GM21576 (cell line): Measurements from ENCODE around the gene DIAPH1.
A peak's percentile ranks its signal among the peaks of the same experiment; 100 is the strongest.

ENCODE experiments used
- ATAC-seq: cut with Tn5 transposase; IDR thresholded peaks from one replicate; pipeline ENCODE4 v1.9.1; 2021; ENCODE audit warnings: mild to moderate bottlenecking, moderate library complexity; ENCODE audit not compliant: unreplicated experiment

DIAPH1 gene

GRCh38 chr5:141618804-141619554 lies at the start of gene DIAPH1:
DIAPH1 (minus strand) TSS chr5:141619000; CDS start chr5:141618914, 86 bp downstream.
- ATAC-seq, result peak; percentile 69

GRCh38 chr5:141665995-141666940 lies 47.5 kb upstream of the DIAPH1 start:
- ATAC-seq, result no peak

DNA sequence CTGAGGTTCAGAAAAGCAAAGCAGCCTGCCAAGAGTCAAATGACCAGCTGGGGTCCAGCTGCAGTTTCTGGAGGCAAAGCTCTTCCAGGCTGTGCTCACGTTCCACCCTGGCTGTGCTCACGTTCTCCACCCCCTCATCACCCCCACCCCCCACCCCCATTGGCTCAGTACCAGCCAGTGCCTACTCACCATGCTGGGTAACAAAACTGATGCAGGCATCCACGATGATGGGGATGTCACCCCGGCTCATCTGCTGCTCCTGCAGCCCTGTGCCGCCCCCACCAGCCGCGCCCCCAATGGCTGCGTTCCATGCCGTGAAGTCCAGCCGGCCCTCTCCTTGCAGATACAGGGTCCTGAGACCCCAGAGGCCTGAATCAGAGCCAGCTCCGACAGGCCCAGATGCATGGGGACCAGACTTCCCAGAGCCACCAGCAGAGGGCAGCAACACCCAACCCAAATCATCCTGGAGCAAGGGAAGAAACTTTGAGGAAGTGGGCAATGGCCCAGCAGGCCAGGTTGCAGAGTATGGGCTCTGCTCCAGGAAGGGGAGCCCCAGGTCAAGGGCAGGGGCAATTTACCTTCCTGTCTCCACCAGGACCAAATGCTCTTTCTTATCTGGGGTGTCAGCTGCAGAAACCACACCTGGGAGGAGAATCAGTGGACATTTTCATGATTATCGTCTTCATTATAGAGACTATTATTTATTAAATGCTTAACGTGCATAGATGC lies 46.1 kb upstream of the DIAPH1 start:
- peak; percentile 86 for ATAC-seq

DNA sequence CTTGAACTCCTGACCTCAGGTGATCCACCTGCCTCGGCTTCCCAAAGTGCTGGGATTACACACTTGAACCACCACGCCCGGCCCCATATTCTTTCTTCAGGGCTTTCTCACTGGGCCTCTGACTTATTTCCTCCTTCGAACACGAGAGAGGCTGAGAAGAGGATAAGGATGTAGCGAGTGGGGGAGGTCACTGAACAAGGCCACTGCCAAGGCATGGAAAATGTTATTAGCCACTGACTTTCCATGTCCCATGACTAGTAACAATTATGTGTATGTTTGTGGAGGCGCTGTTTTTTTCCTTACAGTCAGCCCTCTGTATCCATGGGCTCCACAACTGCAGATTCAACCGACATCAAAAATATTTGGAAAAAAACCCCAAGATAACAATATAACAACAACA lies 44.7 kb upstream of the DIAPH1 start:
- ATAC-seq, result no peak

GRCh38 chr5:141662028-141662427 lies 43.2 kb upstream of the DIAPH1 start:
- ATAC-seq, result no peak

- ATAC-seq, result no peak
Measured at GRCh38 chr5:141657937-141658545, 39.2 kb upstream of the DIAPH1 start.

DNA sequence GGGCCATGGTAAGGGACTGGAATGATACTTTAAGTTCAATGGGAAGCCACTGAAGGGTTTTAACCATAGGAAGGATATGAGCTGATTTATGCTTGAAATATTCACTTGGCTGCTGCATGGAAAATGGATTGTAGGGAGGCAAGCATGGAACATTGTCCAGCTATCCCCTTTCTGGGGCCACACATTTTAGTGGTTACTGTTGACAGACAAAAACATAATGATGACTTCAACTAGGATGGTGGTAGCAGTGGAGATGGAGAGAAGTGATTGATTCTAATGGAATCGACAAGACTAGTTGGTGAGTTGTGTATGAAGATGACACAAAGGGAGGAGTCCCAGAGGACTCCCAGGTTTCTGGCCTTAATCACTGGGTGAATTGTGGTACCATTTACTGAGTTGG lies 38.6 kb upstream of the DIAPH1 start:
- no peak for ATAC-seq

- no peak for ATAC-seq
Measured at GRCh38 chr5:141656396-141656795, 37.6 kb upstream of the DIAPH1 start.

GRCh38 chr5:141655020-141655419 lies 36.2 kb upstream of the DIAPH1 start:
- ATAC-seq, result no peak

DNA sequence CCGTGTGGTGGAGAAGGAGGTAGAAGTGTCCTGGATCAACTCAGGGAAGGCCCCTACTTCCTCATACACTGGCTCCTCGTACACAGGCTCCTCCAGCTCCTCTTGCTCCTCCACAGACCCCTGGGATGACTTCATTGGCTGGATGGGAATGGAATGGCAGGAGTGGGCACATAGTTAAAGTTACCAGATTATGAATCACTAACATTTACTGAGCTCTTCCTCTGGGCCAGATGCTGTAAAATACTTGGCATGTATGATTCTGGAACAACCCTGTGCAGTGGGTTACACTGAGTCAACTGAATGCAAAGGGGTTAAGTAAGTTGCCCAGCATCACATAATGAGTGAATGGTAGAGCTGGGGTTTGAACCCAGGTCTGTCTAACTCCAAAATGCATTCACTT lies 35.5 kb upstream of the DIAPH1 start:
- ATAC-seq, result no peak

DNA sequence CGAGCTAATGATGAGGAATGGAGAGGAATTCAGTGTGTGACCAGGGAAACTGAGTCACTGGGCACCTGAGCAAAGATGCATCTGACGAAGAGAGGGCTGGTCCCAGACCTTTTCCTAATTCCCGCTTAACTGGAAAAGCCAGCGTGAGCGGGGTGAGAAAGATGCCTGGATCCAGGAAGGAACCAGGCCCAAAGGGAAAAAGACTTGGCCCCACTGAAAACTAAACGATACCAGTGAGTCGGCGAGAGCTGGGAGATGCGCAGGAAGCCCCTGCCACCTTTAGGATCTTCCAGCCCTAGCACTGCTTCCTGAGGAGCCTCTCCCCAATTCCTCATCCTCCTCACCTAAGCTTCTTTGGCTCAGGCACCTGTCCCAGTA lies 32.9 kb upstream of the DIAPH1 start:
- no peak for ATAC-seq

GRCh38 chr5:141650851-141651727 lies 32.3 kb upstream of the DIAPH1 start, which contains the start of gene FCHSD1:
FCHSD1 (minus strand) TSS chr5:141651418; CDS start chr5:141651368, 50 bp downstream.
- peak; percentile 95 for ATAC-seq

- no peak for ATAC-seq
Measured at GRCh38 chr5:141649972-141650371, 31.2 kb upstream of the DIAPH1 start.

- ATAC-seq, result no peak
Measured at GRCh38 chr5:141649056-141649688, 30.4 kb upstream of the DIAPH1 start.

- ATAC-seq, result no peak
Measured at GRCh38 chr5:141647851-141648250, 29.1 kb upstream of the DIAPH1 start.

- ATAC-seq, result no peak
Measured at GRCh38 chr5:141647242-141647641, 28.4 kb upstream of the DIAPH1 start.

DNA sequence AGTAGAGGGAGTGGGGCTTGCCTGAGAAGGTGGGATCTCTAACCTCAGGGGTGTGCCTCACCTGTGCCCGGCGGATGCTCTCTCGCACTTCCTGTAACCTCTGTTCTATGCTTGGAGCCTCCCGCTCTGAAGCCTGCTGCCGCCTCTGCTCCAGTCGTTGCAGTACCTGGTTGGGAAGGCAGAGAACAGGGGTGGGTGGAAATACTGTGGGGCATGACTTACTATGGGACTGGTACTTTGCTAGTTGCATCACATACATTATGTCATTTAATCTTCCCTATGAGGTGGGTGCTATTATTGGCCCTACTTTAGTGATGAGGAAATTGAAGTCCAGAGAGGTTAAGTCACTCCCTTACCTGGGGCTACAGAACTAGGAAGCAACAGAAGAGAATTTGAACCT lies 27.2 kb upstream of the DIAPH1 start:
- no peak for ATAC-seq

DNA sequence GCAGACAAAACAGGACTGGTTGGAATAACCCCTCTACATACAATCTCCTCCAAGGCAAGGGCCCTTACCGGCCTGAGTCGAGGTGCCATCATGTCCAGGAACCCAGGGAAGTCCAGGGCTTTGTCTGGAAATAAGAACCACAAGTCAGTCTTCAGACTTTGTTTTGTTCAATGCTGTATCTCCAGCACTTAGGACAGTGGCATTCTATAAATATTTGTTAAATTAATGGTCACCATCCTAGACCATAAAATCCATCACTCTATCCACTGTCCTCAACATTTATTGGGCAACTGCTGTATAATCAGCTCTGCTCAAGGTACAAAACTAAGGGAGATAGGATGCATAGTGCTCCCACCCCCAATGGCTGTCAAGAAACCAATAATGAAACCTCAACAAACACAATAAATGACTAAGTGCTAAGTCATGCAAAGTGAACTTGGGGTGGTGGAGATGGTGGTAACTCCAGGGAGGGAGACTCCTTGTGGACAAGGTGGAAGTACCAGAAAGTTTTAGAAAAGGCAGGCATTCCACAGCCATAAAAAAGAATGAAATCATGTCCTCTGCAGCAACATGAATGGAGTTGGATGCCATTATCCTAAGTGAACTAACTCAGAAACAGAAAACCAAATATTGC lies 23.0 kb upstream of the DIAPH1 start:
- ATAC-seq, result peak; percentile 37

DNA sequence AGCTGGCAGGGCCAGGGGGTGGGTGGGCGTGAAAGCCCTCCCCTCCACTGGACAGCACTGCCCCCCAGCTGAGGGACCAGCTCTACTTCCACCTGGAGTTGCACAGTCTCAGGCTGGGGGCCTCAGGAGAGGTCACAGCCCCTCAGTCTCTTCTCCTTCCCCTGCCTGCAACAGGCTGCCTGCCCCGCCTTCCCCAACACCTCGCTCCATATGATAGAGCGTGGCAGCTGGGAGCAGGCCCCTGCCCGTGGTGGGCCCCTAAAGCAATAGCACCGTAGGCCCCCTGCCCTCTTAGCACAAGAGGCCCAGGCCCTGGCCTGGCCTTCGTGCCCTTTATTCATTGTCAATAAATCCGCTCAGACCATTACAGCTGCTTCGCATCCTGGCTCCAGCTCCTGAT lies 21.9 kb upstream of the DIAPH1 start:
- ATAC-seq, result no peak
